Measurements from ENCODE around the gene MCU. TPM values are rescaled to one million over a fixed set of nuclear protein-coding genes. Genes with fewer than 3 reads are reported as not detected.

MCU gene
- total and polyA plus RNA-seq, 2 of the 8 experiments (the other 6 are each of a cell fraction or from before 2014, with no cell fraction given) = 51.6 to 62.2 TPM

GRCh38 chr10:72653383-72654096 is 38.4 kb upstream of the MCU start (continued):
- TF ChIP-seq, protein P1, sequence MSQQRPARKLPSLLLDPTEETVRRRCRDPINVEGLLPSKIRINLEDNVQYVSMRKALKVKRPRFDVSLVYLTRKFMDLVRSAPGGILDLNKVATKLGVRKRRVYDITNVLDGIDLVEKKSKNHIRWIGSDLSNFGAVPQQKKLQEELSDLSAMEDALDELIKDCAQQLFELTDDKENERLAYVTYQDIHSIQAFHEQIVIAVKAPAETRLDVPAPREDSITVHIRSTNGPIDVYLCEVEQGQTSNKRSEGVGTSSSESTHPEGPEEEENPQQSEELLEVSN (IDR thresholded peaks at IDR 0.05) = no peak
- no peak for TF ChIP-seq CHD2 (IDR thresholded peaks at IDR 0.05; ENCODE audit: low read length)
- no peak for TF ChIP-seq GTF2F1 (IDR thresholded peaks at IDR 0.05; ENCODE audit: borderline replicate concordance, low read depth, low read length)
- no peak for TF ChIP-seq RAD21 (IDR thresholded peaks at IDR 0.05 in 1 of 2, conservative IDR thresholded peaks at IDR 0.05 in 1 of 2; ENCODE audit: low read depth in 2 of 2, low read length in 2 of 2)
- TF ChIP-seq EP300 (IDR thresholded peaks at IDR 0.05; ENCODE audit: borderline replicate concordance in 1 of 2, low read depth in 2 of 2, low read length in 2 of 2) = no peak
- TF ChIP-seq BACH1 (IDR thresholded peaks at IDR 0.05; ENCODE audit: low read length) = no peak
- no peak for TF ChIP-seq SP1 (IDR thresholded peaks at IDR 0.05; ENCODE audit: low read depth, low read length)
- no peak for TF ChIP-seq HDAC2 (IDR thresholded peaks at IDR 0.05; ENCODE audit: borderline replicate concordance in 1 of 2, low read depth in 2 of 2, low read length in 2 of 2)
- TF ChIP-seq TBP (IDR thresholded peaks at IDR 0.05; ENCODE audit: low read depth, low read length) = no peak
